GM19463 (cell line): Measurements from ENCODE around the gene GHRH.

Source experiments
- ATAC-seq: cut with Tn5 transposase; IDR thresholded peaks from one replicate; pipeline ENCODE4 v1.9.1; 2021; ENCODE audit warnings: mild to moderate bottlenecking, moderate library complexity; ENCODE audit not compliant: unreplicated experiment

The GHRH gene

DNA sequence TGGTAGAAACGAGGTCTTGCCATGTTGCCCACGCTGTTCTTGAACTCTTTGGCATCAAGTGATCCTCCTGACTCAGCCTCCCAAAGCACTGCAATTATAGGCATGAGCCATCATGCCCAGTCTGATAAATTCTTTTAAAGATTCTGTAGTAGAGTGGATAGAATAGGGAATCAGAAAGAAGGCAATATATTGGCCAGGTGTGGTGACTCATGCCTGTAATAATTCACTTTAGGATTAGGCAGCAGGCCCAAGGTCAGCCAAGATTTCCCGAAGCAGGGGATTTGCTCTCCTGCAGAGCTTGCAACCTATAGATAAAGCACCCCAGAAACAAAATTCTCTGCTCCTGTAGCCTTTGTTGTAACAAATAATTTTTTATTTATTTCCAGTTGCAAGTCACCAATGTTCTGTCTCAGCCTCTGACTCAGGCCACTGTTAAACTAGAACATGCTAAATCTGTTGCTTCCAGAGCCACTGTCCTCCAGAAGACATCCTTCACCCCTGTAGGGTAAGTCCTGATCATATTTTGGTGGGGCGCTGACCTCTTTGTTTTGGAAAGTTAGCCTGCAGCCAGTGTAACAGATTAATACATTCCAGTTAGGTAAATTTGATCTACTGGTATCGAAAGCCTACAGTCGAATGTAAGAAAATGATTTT, 51.8 kb downstream of the GHRH start:
- no peak for ATAC-seq

DNA sequence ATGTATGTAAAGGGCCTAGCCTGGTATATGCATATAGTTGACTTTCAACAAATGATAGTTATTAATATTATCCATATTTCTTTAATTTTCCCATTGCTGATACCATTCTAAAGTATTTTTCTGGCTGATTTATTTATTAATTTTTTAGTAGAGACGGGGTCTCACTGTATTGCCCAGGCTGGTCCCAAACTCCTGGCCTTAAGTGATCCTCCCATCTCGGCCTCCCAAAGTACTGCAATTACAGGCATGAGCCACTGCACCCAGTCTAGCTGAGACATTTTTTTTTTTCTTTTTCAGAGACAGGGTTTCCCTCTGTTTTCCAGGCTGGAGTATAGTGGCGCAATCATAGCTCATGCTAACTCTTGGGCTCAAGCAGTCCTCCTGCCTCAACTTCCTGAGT, 52.4 kb downstream of the GHRH start:
- no peak for ATAC-seq

DNA sequence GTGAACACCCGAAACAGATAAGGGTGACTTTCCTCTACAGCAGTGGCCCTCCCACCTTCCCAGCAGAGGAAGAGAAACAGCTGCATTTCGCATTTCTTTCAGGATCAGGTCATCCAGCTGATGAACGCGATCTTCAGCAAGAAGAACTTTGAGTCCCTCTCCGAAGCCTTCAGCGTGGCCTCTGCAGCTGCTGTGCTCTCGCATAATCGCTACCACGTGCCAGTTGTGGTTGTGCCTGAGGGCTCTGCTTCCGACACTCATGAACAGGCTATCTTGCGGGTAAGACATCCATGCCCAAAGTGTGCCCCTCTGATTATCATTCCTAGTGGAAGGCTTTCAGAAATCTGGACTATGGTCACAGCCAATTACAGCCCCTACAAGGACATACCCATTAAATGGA, 54.4 kb downstream of the GHRH start:
- no peak for ATAC-seq

DNA sequence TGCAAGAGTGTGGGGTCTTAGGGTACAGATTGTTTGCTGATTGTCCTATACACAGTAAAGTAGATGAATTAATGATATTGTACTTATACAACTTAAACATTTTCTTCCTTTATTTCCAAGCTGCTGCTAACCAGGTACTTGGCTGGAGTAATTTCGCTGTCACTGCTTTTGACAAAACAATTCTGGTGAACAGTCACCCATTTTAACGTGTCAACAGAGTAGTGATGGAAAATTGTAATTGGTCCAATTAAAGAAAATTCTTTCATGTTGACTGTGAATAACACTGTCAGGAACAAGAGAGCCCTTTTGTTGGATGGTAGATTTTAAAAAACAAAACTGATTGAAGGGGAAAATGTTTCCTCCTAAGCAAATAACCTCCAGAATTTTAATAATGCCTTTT, 55.8 kb downstream of the GHRH start:
- no peak for ATAC-seq

DNA sequence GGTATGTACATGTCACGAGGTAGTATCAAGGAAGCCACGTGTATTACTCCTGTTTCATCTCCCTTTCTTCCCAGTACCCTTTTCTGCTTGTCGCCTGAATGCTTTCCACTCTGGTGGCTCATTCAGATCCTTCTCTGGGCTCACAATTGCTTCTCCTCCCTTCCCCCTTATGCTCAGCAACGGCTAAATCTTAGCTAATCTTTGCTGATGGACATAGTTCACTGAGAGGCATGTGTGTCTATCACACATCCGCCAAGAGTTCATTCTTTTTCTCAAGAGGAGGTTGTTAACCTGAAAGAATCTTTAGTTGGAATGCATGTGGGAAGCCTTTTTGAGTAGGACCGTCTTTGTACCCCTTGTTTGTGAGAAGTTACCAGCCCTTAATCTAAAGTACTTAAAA, 56.5 kb downstream of the GHRH start:
- no peak for ATAC-seq

DNA sequence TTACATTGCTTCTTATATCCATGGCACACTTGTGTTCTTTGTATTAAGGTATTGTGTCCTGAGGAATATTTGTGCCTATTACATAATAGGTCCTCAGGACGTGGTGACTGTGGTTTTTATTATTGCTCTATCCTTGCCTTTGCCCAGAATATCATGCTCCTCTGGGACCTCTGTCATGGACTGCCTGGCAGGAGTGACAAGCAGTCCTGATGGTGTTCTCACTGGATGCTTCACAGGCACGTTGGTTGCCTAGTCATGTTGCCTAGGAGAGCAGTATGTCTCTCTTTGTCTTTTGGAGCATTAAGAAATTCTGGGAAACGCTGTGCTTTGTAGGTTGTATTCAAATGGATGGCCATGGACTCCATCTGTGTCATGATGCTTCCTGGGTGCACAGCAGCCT, 57.6 kb downstream of the GHRH start:
- ATAC-seq, result no peak

DNA sequence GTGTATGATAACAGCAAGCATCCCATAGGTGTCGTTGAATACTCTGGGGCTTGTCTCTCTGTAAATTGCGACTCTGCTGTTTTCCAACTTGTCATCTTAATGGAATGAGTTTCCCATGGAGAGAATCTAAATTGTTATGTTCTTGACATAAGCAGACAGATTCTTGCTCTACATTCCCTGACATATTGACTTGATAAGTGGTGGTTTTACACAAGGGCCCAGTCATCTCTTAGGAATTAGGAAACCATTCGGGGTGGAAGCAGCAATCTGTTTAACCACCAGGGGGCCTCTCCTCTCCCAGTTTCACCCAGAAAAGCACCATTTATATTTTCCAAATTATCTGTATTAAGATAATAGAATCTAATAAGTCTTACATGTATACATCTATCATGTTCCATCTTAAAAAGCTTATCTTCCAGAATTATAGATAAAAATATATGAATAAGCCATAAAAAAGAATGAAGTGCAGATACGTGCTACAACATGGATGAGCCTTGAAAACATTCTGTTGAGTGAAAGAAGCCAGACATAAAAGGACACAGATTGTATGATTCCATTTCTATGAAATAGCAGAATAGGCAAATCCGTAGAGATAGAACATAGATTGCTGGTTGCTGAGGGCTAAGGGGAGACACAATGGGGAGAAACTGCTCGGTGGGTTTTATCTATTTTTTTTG, 59.2 kb downstream of the GHRH start:
- ATAC-seq, result no peak

DNA sequence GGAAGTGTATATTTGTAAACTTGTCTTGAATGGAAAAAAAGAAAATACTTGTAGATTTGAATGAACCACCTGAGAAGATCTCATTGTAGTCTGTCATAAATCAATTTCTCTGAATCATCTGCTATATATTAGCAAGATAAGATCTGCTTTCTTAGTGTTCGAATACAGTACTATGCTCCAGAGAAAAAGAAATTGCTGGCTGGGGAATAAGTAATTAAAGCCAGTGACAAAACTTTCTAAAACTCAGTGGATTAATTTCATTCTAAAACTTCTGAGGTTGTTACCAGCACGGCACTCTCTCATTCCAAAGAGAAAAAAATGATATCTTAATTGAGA, 59.8 kb downstream of the GHRH start:
- ATAC-seq, result no peak
